Tibial nerve (tissue), 4 donors: ENCODE measurements around the gene PHLDA1. TPM values are rescaled to one million over a fixed set of nuclear protein-coding genes. Genes with fewer than 3 reads are reported as not detected.

Experiments
- DNase-seq, 2 donors: peaks; one replicate each; pipeline ENCODE4 v3.0.0-alpha.2; 2019; ENCODE audit warnings: low spot score in 2 of 2
- H3K27ac ChIP-seq, 4 donors: fragments of 200-600 bp; sonication (generic) in 3 of 4; one replicate each; pipeline ENCODE4 v1.5.1; 2017 to 2019; ENCODE audit warnings: mild to moderate bottlenecking in 1 of 4
- H3K27me3 ChIP-seq, 2 donors: fragments of 200-600 bp; sonication (generic) in 1 of 2; one replicate each; pipeline versions ENCODE4 v1.5.1 to v1.6.0; 2017 to 2019
- H3K36me3 ChIP-seq, 3 donors: fragments of 200-600 bp; sonication (generic); one replicate each; pipeline ENCODE4 v1.5.1; 2018 to 2019
- H3K4me1 ChIP-seq, 4 donors: fragments of 200-600 bp; sonication (generic) in 3 of 4; one replicate each; pipeline ENCODE4 v1.5.1; 2017 to 2019
- H3K4me3 ChIP-seq, 4 donors: fragments of 200-600 bp; sonication (generic) in 3 of 4; one replicate each; pipeline ENCODE4 v1.5.1; 2017 to 2019; ENCODE audit warnings: mild to moderate bottlenecking in 1 of 4, moderate library complexity in 1 of 4
- H3K9me3 ChIP-seq, 4 donors: fragments of 200-600 bp; sonication (generic) in 3 of 4; one replicate each; pipeline ENCODE4 v1.5.1; 2017 to 2019
- CTCF ChIP-seq, 5 experiments: fragments of 200-600 bp in 3 of 5; fragments of 450-650 bp in 2 of 5; sonication (generic) in 3 of 5; IDR thresholded peaks; one replicate each; pipeline ENCODE4 v1.5.1; 2016 to 2019; ENCODE audit warnings: antibody characterized with exemption in 5 of 5, mild to moderate bottlenecking in 3 of 5, moderate library complexity in 2 of 5
- EP300 ChIP-seq, 2 donors: sonication (generic); formaldehyde crosslinking; IDR thresholded peaks; one replicate each; pipeline ENCODE4 v1.6.1; 2017; ENCODE audit warnings: antibody characterized with exemption in 2 of 2, mild to moderate bottlenecking in 1 of 2
- POLR2A ChIP-seq, 2 donors: fragments of 450-650 bp; IDR thresholded peaks; one replicate each; pipeline ENCODE4 v1.6.1; 2017; ENCODE audit warnings: antibody characterized with exemption in 2 of 2, mild to moderate bottlenecking in 2 of 2, moderate library complexity in 2 of 2
- WGBS, 2 donors: methylation state at CpG; one replicate each; pipeline ENCODE4 v1.1.5; 2018; 5-methylcytosine and 5-hydroxymethylcytosine counted together
- total RNA-seq, 4 donors: library from RNA; depleted of rRNA; stranded (reverse); fragments of >200 nt; gene quantifications; one replicate each; pipeline ENCODE4 v1.1.0, GENCODE V29; 2016

Gene PHLDA1
- total RNA-seq, 4 donors from 2014 or later = 23.6 to 34.9 (median 30.7) TPM

- H3K9me3 ChIP-seq = no peaks in the 10 kb centered on the region
- no peak for DNase-seq
- peaks cover 0 to 49% (median 32%) of the 10 kb centered on the region in 4 donors for H3K4me1 ChIP-seq
- no peaks in the 10 kb centered on the region for H3K27me3 ChIP-seq
- no peak for TF ChIP-seq CTCF (IDR thresholded peaks at IDR 0.05)
- no peak for TF ChIP-seq POLR2A (IDR thresholded peaks at IDR 0.05)
- TF ChIP-seq EP300 (IDR thresholded peaks at IDR 0.05) = no peak
- peak overlapping the region in 3 of 4 donors; percentile 32 to 85 (median 81) for H3K27ac ChIP-seq
- H3K36me3 ChIP-seq = no peaks in the 10 kb centered on the region
- 63 to 65% methylated on average over 2 of the region's 2 CpGs for WGBS, 2 donors
- no peak overlapping the region for H3K4me3 ChIP-seq
These were observed 52.4 kb downstream of the PHLDA1 start for GRCh38 chr12:75979181-75979580.

GRCh38 chr12:75978677-75979076 lies 52.9 kb downstream of the PHLDA1 start:
- TF ChIP-seq EP300 (IDR thresholded peaks at IDR 0.05) (no peak), POLR2A (IDR thresholded peaks at IDR 0.05) (no peak), CTCF (IDR thresholded peaks at IDR 0.05) (no peak)
- Histone ChIP-seq H3K27me3 (no peaks in the 10 kb centered on the region), H3K9me3 (no peaks in the 10 kb centered on the region), H3K36me3 (no peaks in the 10 kb centered on the region), H3K4me1 (peaks cover 0 to 48% (median 32%) of the 10 kb centered on the region in 4 donors), H3K4me3 (no peak overlapping the region), H3K27ac (peak overlapping the region; percentile 32 to 85 (median 68))
- DNase-seq = no peak
- 70 to 79% methylated on average over 3 of the region's 3 CpGs for WGBS, 2 donors

GRCh38 chr12:75977952-75978671 lies 53.5 kb downstream of the PHLDA1 start:
- Histone ChIP-seq H3K4me1 (peaks cover 0 to 42% (median 32%) of the 10 kb centered on the region in 4 donors), H3K27ac (peak overlapping the region; percentile 56 to 88 (median 72)), H3K9me3 (no peaks in the 10 kb centered on the region), H3K27me3 (no peaks in the 10 kb centered on the region), H3K36me3 (no peaks in the 10 kb centered on the region), H3K4me3 (no peak overlapping the region)
- DNase-seq = peak; percentile 33 to 78
- WGBS, 2 donors = 5 to 13% methylated on average over 5 of the region's 5 CpGs
- TF ChIP-seq CTCF (IDR thresholded peaks at IDR 0.05) (peak in 1 of 5 experiments; percentile 23), POLR2A (IDR thresholded peaks at IDR 0.05) (peak in 1 of 2 donors; percentile 26), EP300 (IDR thresholded peaks at IDR 0.05) (peak; percentile 76 to 98)

- Histone ChIP-seq H3K27me3 (no peaks in the 10 kb centered on the region), H3K36me3 (no peaks in the 10 kb centered on the region), H3K4me1 (peaks cover 0 to 37% (median 30%) of the 10 kb centered on the region in 4 donors), H3K9me3 (no peaks in the 10 kb centered on the region), H3K27ac (peak overlapping the region; percentile 56 to 88 (median 72)), H3K4me3 (no peak overlapping the region)
- DNase-seq = no peak
- TF ChIP-seq POLR2A (IDR thresholded peaks at IDR 0.05) = no peak
- no peak for TF ChIP-seq EP300 (IDR thresholded peaks at IDR 0.05)
- no peak for TF ChIP-seq CTCF (IDR thresholded peaks at IDR 0.05)
- WGBS, 2 donors = 44 to 52% methylated on average over 5 of the region's 5 CpGs
These were observed 54.0 kb downstream of the PHLDA1 start for GRCh38 chr12:75977590-75977951.

GRCh38 chr12:75976913-75977312 lies 54.7 kb downstream of the PHLDA1 start:
- 84% methylated on average over 3 of the region's 3 CpGs for WGBS, 2 donors
- H3K4me3 ChIP-seq = no peak overlapping the region
- peak overlapping the region in 2 of 4 donors; percentile 81 to 88 for H3K27ac ChIP-seq
- no peak for TF ChIP-seq POLR2A (IDR thresholded peaks at IDR 0.05)
- no peak for TF ChIP-seq CTCF (IDR thresholded peaks at IDR 0.05)
- TF ChIP-seq EP300 (IDR thresholded peaks at IDR 0.05) = no peak
- H3K9me3 ChIP-seq = no peaks in the 10 kb centered on the region
- no peaks in the 10 kb centered on the region for H3K36me3 ChIP-seq
- no peak for DNase-seq
- H3K4me1 ChIP-seq = peaks cover 0 to 31% (median 24%) of the 10 kb centered on the region in 4 donors
- H3K27me3 ChIP-seq = no peaks in the 10 kb centered on the region
